ENCODE measurements around the gene LRGUK. TPM values are rescaled to one million over a fixed set of nuclear protein-coding genes. Genes with fewer than 3 reads are reported as not detected.

The LRGUK gene
- total RNA-seq, 1 experiment from 2014 or later = 1.5 TPM

GRCh38 chr7:134301592-134301991 lies 174.5 kb downstream of the LRGUK start:
- no peak overlapping the region for H3K9ac ChIP-seq (ENCODE audit: extremely low read depth, insufficient read length, low read length)
- no peak overlapping the region for H2BK12ac ChIP-seq (ENCODE audit: insufficient read length, low read depth, low read length)
- no peaks in the 10 kb centered on the region for H3K23me2 ChIP-seq (ENCODE audit: insufficient read length, low read depth, low read length, poor library complexity, severe bottlenecking)
- no peak overlapping the region for H3K23ac ChIP-seq (ENCODE audit: insufficient read length, low read depth, low read length)
- H3K14ac ChIP-seq (ENCODE audit: insufficient read depth, low read length) = no peak overlapping the region
- no peak overlapping the region for H3T11ph ChIP-seq (ENCODE audit: low read length)
- DNase-seq = no peak
- WGBS (ENCODE audit: extremely low coverage, insufficient read length, low lambda C conversion rate) = no CpG with 5 or more reads among the region's 3 CpGs
- no peak overlapping the region for H2BK5ac ChIP-seq (ENCODE audit: insufficient read length, low read length)
- no peak overlapping the region for H4K91ac ChIP-seq (ENCODE audit: insufficient read length, low read depth, low read length)
- no peak overlapping the region for H2AK5ac ChIP-seq (ENCODE audit: insufficient read length, low read length)
- H2AFZ ChIP-seq (ENCODE audit: low read length) = no peak overlapping the region
- no peaks in the 10 kb centered on the region for H3K4me1 ChIP-seq (ENCODE audit: insufficient read depth, low read length)
- H4K5ac ChIP-seq (ENCODE audit: insufficient read length, low read depth, low read length) = no peak overlapping the region
- H4K8ac ChIP-seq (replicated peaks; ENCODE audit: insufficient read length, low read depth, low read length) = no peak overlapping the region
- no peak overlapping the region for H2BK120ac ChIP-seq (ENCODE audit: low read depth, low read length, poor library complexity, severe bottlenecking)
- H2BK20ac ChIP-seq (ENCODE audit: low read depth, low read length, poor library complexity, severe bottlenecking) = no peak overlapping the region
- H3K4me1 Mint-ChIP-seq = peaks cover 8% of the 10 kb centered on the region in 2 experiments
- TF ChIP-seq, protein P1, sequence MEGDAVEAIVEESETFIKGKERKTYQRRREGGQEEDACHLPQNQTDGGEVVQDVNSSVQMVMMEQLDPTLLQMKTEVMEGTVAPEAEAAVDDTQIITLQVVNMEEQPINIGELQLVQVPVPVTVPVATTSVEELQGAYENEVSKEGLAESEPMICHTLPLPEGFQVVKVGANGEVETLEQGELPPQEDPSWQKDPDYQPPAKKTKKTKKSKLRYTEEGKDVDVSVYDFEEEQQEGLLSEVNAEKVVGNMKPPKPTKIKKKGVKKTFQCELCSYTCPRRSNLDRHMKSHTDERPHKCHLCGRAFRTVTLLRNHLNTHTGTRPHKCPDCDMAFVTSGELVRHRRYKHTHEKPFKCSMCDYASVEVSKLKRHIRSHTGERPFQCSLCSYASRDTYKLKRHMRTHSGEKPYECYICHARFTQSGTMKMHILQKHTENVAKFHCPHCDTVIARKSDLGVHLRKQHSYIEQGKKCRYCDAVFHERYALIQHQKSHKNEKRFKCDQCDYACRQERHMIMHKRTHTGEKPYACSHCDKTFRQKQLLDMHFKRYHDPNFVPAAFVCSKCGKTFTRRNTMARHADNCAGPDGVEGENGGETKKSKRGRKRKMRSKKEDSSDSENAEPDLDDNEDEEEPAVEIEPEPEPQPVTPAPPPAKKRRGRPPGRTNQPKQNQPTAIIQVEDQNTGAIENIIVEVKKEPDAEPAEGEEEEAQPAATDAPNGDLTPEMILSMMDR (conservative IDR thresholded peaks at IDR 0.05) = no peak
- no peaks in the 10 kb centered on the region for H3K9me3 ChIP-seq (ENCODE audit: control insufficient read depth, low read depth, low read length)
- no peak overlapping the region for H3K56ac ChIP-seq (ENCODE audit: insufficient read length, low read depth, low read length)
- H3K18ac ChIP-seq (ENCODE audit: insufficient read length, low read depth, low read length) = no peak overlapping the region
- H3K4ac ChIP-seq (ENCODE audit: low read depth, low read length) = no peak overlapping the region
- H2BK15ac ChIP-seq (ENCODE audit: low read depth, low read length) = no peak overlapping the region
- H3K27ac ChIP-seq (ENCODE audit: insufficient read length, low read depth, low read length) = no peak overlapping the region
- no peaks in the 10 kb centered on the region for H3K79me1 ChIP-seq (ENCODE audit: insufficient read depth, low read depth, low read length, poor library complexity, severe bottlenecking)
- H3K27me3 Mint-ChIP-seq (ENCODE audit: low read depth) = no peaks in the 10 kb centered on the region
- no peak overlapping the region for H3K4me3 Mint-ChIP-seq
- no peaks in the 10 kb centered on the region for H3K79me2 ChIP-seq (ENCODE audit: insufficient read depth, low read length)
- no peak overlapping the region for H3K4me2 ChIP-seq (ENCODE audit: insufficient read depth, insufficient read length, low read length)
- H3K36me3 Mint-ChIP-seq (ENCODE audit: insufficient read depth in 1 of 3, low read depth in 3 of 3) = peaks cover 16 to 64% (median 51%) of the 10 kb centered on the region in 3 experiments; a peak in 6 of 7 replicates
- no peak overlapping the region for H3K27ac Mint-ChIP-seq
- H3K27me3 ChIP-seq (ENCODE audit: insufficient read depth, low read length) = no peaks in the 10 kb centered on the region
- H3K9me3 Mint-ChIP-seq = no peaks in the 10 kb centered on the region
- no peaks in the 10 kb centered on the region for H4K20me1 ChIP-seq (ENCODE audit: control insufficient read depth, insufficient read depth, insufficient read length)
